Caco-2 (cell line): ENCODE data around the gene TAF15. TPM values are rescaled to one million over a fixed set of nuclear protein-coding genes. Genes with fewer than 3 reads are reported as not detected.

ENCODE experiments used
- BruUV-seq: library from RNA; stranded (reverse); fragments of 400-500 nt; replicated peaks from 2 replicates; lab custom pipeline; 2021; lab: Mats Ljungman, UMichigan
- CTCF ChIA-PET: fragments of 300-600 bp; sonication (Branson Sonifier 250); formaldehyde crosslinking; loops from one replicate; lab custom pipeline; 2022; ENCODE audit warnings: antibody characterized with exemption; lab: Charles Lee
- POLR2A ChIA-PET: fragments of 300-600 bp; sonication (Branson Sonifier 250); formaldehyde crosslinking; loops from one replicate; lab custom pipeline; 2022; ENCODE audit warnings: antibody characterized with exemption; lab: Charles Lee
- DNase-seq, 2 experiments: peaks; one replicate each; pipeline versions ENCODE4 v3.0.0 to v3.0.0-alpha.2; 2020 to 2022
- H3K27me3 ChIP-seq: replicated peaks from 2 replicates; pipeline ENCODE4 v1.6.0; 2011; ENCODE audit warnings: low read length; ENCODE audit not compliant: control insufficient read depth, insufficient read depth
- H3K36me3 ChIP-seq: 2 replicates; pipeline ENCODE4 v1.5.1; 2011; ENCODE audit warnings: low read length; ENCODE audit not compliant: control insufficient read depth, insufficient read depth
- H3K4me1 ChIP-seq: fragments of 250-450 bp; sonication (Bioruptor Pico); 2 replicates; pipeline ENCODE4 v1.5.1; 2020; ENCODE audit warnings: mild to moderate bottlenecking
- H3K4me3 ChIP-seq: 2 replicates; pipeline ENCODE4 v1.5.1; 2011; ENCODE audit warnings: low read depth, mild to moderate bottlenecking, control low read depth, low read length
- H3K9me3 ChIP-seq: fragments of 250-450 bp; sonication (Bioruptor Pico); 2 replicates; pipeline ENCODE4 v1.5.1; 2020; ENCODE audit warnings: mild to moderate bottlenecking, moderate library complexity
- H3K27ac Mint-ChIP-seq: one replicate; pipeline ENCODE4 v1.8.0; 2022; ENCODE audit warnings: mixed read lengths; ENCODE audit not compliant: unreplicated experiment
- H3K27me3 Mint-ChIP-seq: one replicate; pipeline ENCODE4 v1.8.0; 2022; ENCODE audit warnings: mixed read lengths; ENCODE audit not compliant: insufficient read depth, unreplicated experiment
- H3K36me3 Mint-ChIP-seq: one replicate; pipeline ENCODE4 v1.8.0; 2022; ENCODE audit warnings: mild to moderate bottlenecking, mixed read lengths; ENCODE audit not compliant: insufficient read depth, unreplicated experiment
- H3K4me1 Mint-ChIP-seq: one replicate; pipeline ENCODE4 v1.8.0; 2022; ENCODE audit warnings: low read depth, mixed read lengths; ENCODE audit not compliant: unreplicated experiment
- H3K4me3 Mint-ChIP-seq: one replicate; pipeline ENCODE4 v1.8.0; 2022; ENCODE audit warnings: mild to moderate bottlenecking, moderate library complexity, mixed read lengths; ENCODE audit not compliant: unreplicated experiment
- H3K9me3 Mint-ChIP-seq: one replicate; pipeline ENCODE4 v1.8.0; 2022; ENCODE audit warnings: mixed read lengths; ENCODE audit not compliant: unreplicated experiment
- CTCF ChIP-seq, 2 experiments: fragments of 200-600 bp in 1 of 2; IDR thresholded peaks; 1 replicate in 1 of 2; 2 replicates in 1 of 2; pipeline versions ENCODE4 v1.5.1 to v1.8.0; 2011 to 2022; ENCODE audit warnings: antibody characterized with exemption in 1 of 2, control low read depth in 1 of 2, inconsistent platforms in 1 of 2, low read depth in 1 of 2, low read length in 1 of 2, mild to moderate bottlenecking in 1 of 2, moderate library complexity in 1 of 2; ENCODE audit not compliant: insufficient read depth in 1 of 2, severe bottlenecking in 1 of 2, unreplicated experiment in 1 of 2
- intact Hi-C: fragments of 100-400 bp; cut with micrococcal nuclease; formaldehyde crosslinking; loops from one replicate; pipeline ENCODE4 v1.10.0; 2022; ENCODE audit not compliant: unreplicated experiment
- total RNA-seq: library from RNA; stranded (reverse); gene quantifications from 2 replicates; pipeline ENCODE4 v1.2.3, GENCODE V29; 2022

The TAF15 gene
- total RNA-seq, 1 experiment from 2014 or later, result 350 TPM

- H3K27ac Mint-ChIP-seq, result no peak overlapping the region
These were observed 16.0 kb upstream of the TAF15 start for GRCh38 chr17:35793257-35793656.

GRCh38 chr17:35795007-35795870, 14.0 kb upstream of the TAF15 start, which contains the start of gene MMP28:
TSS of gene MMP28 (minus strand) at chr17:35795641. CDS start at chr17:35795377, 264 bp downstream.
- H3K36me3 Mint-ChIP-seq, result no peaks in the 10 kb centered on the region
- no peaks in the 10 kb centered on the region for H3K4me1 Mint-ChIP-seq
- H3K9me3 Mint-ChIP-seq, result no peaks in the 10 kb centered on the region
- ChIA-PET POLR2A (interaction anchor here (1.0 to 1.2 kb wide), 2 partner anchors 14 to 31 kb away, joined by 3 to 5 read pairs; partner anchors contain the start of gene TAF15), CTCF (interaction anchor here (3.2 kb wide), 1 partner anchor 31 kb away, joined by 16 read pairs; no protein-coding TSS in a partner anchor)
- peak within 1 kb of the TSS; percentile 44 for H3K4me3 ChIP-seq
- BruUV-seq, result no TSS peak
- peak within 1 kb of the TSS; percentile 76 for H3K4me3 Mint-ChIP-seq
- no peaks in the 10 kb centered on the region for H3K4me1 ChIP-seq
- intact Hi-C loops, result no loop called here
- TF ChIP-seq CTCF (IDR thresholded peaks at IDR 0.05; ENCODE audit: insufficient read depth in 1 of 2, low read depth in 1 of 2, low read length in 1 of 2, severe bottlenecking in 1 of 2, unreplicated experiment in 1 of 2), result no peak
- H3K27me3 Mint-ChIP-seq, result peaks cover 38% of the 10 kb centered on the region
- peak in 1 of 2 experiments; percentile 54 for DNase-seq
- H3K36me3 ChIP-seq, result no peaks in the 10 kb centered on the region; the same call in 1 of the 2 replicates
- no peaks in the 10 kb centered on the region for H3K9me3 ChIP-seq
- H3K27ac Mint-ChIP-seq, result no peak within 1 kb of the TSS
- H3K27me3 ChIP-seq, result peaks cover 8% of the 10 kb centered on the region

More at GRCh38 chr17:35793257-35793656, 16.0 kb upstream of the TAF15 start:
- no TSS peak for BruUV-seq
- Mint-ChIP-seq H3K4me3 (peak overlapping the region; percentile 23), H3K27me3 (peaks cover 27% of the 10 kb centered on the region), H3K36me3 (no peaks in the 10 kb centered on the region), H3K9me3 (no peaks in the 10 kb centered on the region), H3K4me1 (peaks cover 6% of the 10 kb centered on the region)
- peaks cover 5% of the 10 kb centered on the region; the same call in 1 of the 2 replicates for H3K27me3 ChIP-seq
- H3K4me3 ChIP-seq, result no peak overlapping the region
- intact Hi-C loops, result no loop called here
- TF ChIP-seq CTCF (IDR thresholded peaks at IDR 0.05; ENCODE audit: insufficient read depth in 1 of 2, low read depth in 1 of 2, low read length in 1 of 2, severe bottlenecking in 1 of 2, unreplicated experiment in 1 of 2), result no peak
- H3K36me3 ChIP-seq, result no peaks in the 10 kb centered on the region; the same call in 1 of the 2 replicates
- no peak for DNase-seq
- ChIA-PET POLR2A (no interaction called here), CTCF (no interaction called here)
- no peaks in the 10 kb centered on the region for H3K9me3 ChIP-seq
- no peaks in the 10 kb centered on the region for H3K4me1 ChIP-seq

- POLR2A ChIA-PET, result interaction anchor here (1.0 to 1.2 kb wide), 2 partner anchors 13 to 32 kb away, joined by 3 to 5 read pairs; partner anchors contain the start of gene TAF15
- Histone ChIP-seq H3K27me3 (peaks cover 8% of the 10 kb centered on the region), H3K4me3 (peak overlapping the region; percentile 44), H3K36me3 (no peaks in the 10 kb centered on the region; the same call in 1 of the 2 replicates), H3K4me1 (no peaks in the 10 kb centered on the region), H3K9me3 (no peaks in the 10 kb centered on the region)
- no peak for TF ChIP-seq CTCF (IDR thresholded peaks at IDR 0.05; ENCODE audit: insufficient read depth in 1 of 2, low read depth in 1 of 2, low read length in 1 of 2, severe bottlenecking in 1 of 2, unreplicated experiment in 1 of 2)
- intact Hi-C loops, result no loop called here
- Mint-ChIP-seq H3K4me3 (peak overlapping the region; percentile 76), H3K9me3 (no peaks in the 10 kb centered on the region), H3K27me3 (peaks cover 36% of the 10 kb centered on the region), H3K4me1 (no peaks in the 10 kb centered on the region), H3K27ac (no peak overlapping the region), H3K36me3 (no peaks in the 10 kb centered on the region)
- CTCF ChIA-PET, result interaction anchor here (0.5 to 3.2 kb wide), 2 partner anchors 32 to 173 kb away, joined by 3 to 16 read pairs; no protein-coding TSS in a partner anchor
- DNase-seq, result no peak
- no TSS peak for BruUV-seq
These were observed 13.4 kb upstream of the TAF15 start for GRCh38 chr17:35795871-35796265.
